Smooth muscle cell (in vitro differentiated cells): ENCODE measurements around the gene NR0B2. TPM values are rescaled to one million over a fixed set of nuclear protein-coding genes. Genes with fewer than 3 reads are reported as not detected.
"Not testable (repeated sequence)": the region's sequence is repeated elsewhere in the genome, so short reads cannot be mapped to it uniquely, and the experiment has no call there.

ENCODE experiments used
- DNase-seq: peaks from one replicate; lab custom pipeline; 2025; ENCODE audit not compliant: unreplicated experiment; lab: John Stamatoyannopoulos, UW
- H2AFZ ChIP-seq: fragments of 200-600 bp; sonication (generic); 2 replicates; pipeline ENCODE4 v1.6.0; 2016; ENCODE audit warnings: antibody characterized with exemption, low read depth, mild to moderate bottlenecking
- H3F3A ChIP-seq: fragments of 200-600 bp; sonication (generic); 2 replicates; pipeline ENCODE4 v1.6.0; 2017; ENCODE audit warnings: antibody characterized with exemption, low read depth
- H3K27ac ChIP-seq: fragments of 200-600 bp; sonication (generic); 2 replicates; pipeline ENCODE4 v1.5.1; 2016; ENCODE audit warnings: low read depth, mild to moderate bottlenecking
- H3K27me3 ChIP-seq: fragments of 200-600 bp; sonication (generic); 2 replicates; pipeline ENCODE4 v1.6.1; 2016; ENCODE audit warnings: low read depth, mild to moderate bottlenecking
- H3K36me3 ChIP-seq: fragments of 200-600 bp; sonication (generic); 2 replicates; pipeline ENCODE4 v1.5.1; 2016; ENCODE audit warnings: low read depth
- H3K4me1 ChIP-seq: fragments of 200-600 bp; sonication (generic); 2 replicates; pipeline ENCODE4 v1.5.1; 2016; ENCODE audit warnings: low read depth
- H3K4me2 ChIP-seq: fragments of 200-600 bp; sonication (generic); 2 replicates; pipeline ENCODE4 v1.6.0; 2016; ENCODE audit warnings: mild to moderate bottlenecking
- H3K4me3 ChIP-seq: fragments of 200-600 bp; sonication (generic); 2 replicates; pipeline ENCODE4 v1.5.1; 2016; ENCODE audit warnings: mild to moderate bottlenecking
- H3K79me2 ChIP-seq: fragments of 200-600 bp; sonication (generic); 2 replicates; pipeline ENCODE4 v1.6.0; 2016; ENCODE audit warnings: low read depth, mild to moderate bottlenecking
- H3K9ac ChIP-seq: fragments of 200-600 bp; sonication (generic); 2 replicates; pipeline ENCODE4 v1.6.0; 2016; ENCODE audit warnings: low read depth
- H3K9me3 ChIP-seq: fragments of 200-600 bp; sonication (generic); replicated peaks from 2 replicates; pipeline ENCODE4 v1.5.1; 2016; ENCODE audit warnings: low read depth
- H4K20me1 ChIP-seq: fragments of 200-600 bp; sonication (generic); 2 replicates; pipeline ENCODE4 v1.6.0; 2016; ENCODE audit warnings: low read depth
- CTCF ChIP-seq: fragments of 200-600 bp; sonication (generic); IDR thresholded peaks from 2 replicates; pipeline ENCODE4 v1.5.1; 2017; ENCODE audit warnings: borderline replicate concordance, mild to moderate bottlenecking, antibody characterized with exemption; ENCODE audit not compliant: insufficient read depth, poor library complexity, severe bottlenecking
- WGBS: methylation state at CpG from one replicate; pipeline ENCODE4 v1.1.7; 2016; ENCODE audit warnings: low lambda C conversion rate; 5-methylcytosine and 5-hydroxymethylcytosine counted together
- polyA plus RNA-seq: library from polyadenylated mRNA; unstranded; fragments of >200 nt; fragmentation: Nextera tagmentation; extraction: Ambion mirVana; gene quantifications from 2 replicates; pipeline ENCODE4 v1.2.1, GENCODE V29; 2016
- total RNA-seq: library from RNA; depleted of rRNA; stranded (reverse); fragments of >200 nt; gene quantifications from 2 replicates; pipeline ENCODE4 v1.2.3, GENCODE V29; 2014

NR0B2 gene
- total and polyA plus RNA-seq, 2 experiments from 2014 or later: not detected

GRCh38 chr1:26950602-26951001 is 36.8 kb upstream of the NR0B2 start:
- no peaks in the 10 kb centered on the region for H3K9me3 ChIP-seq
- H3K4me2 ChIP-seq: no peak overlapping the region
- DNase-seq: no peak
- H3K4me1 ChIP-seq: no peaks in the 10 kb centered on the region
- no peak overlapping the region for H3K4me3 ChIP-seq
- peaks cover 3% of the 10 kb centered on the region for H3F3A ChIP-seq
- no peaks in the 10 kb centered on the region for H3K36me3 ChIP-seq
- H3K27ac ChIP-seq: no peak overlapping the region
- H4K20me1 ChIP-seq: no peaks in the 10 kb centered on the region
- no peak overlapping the region for H3K9ac ChIP-seq
- no peak overlapping the region for H2AFZ ChIP-seq
- no peaks in the 10 kb centered on the region for H3K79me2 ChIP-seq
- WGBS: 86% methylated on average over 8 of the region's 8 CpGs
- H3K27me3 ChIP-seq: no peaks in the 10 kb centered on the region
- TF ChIP-seq CTCF: no peak

- TF ChIP-seq CTCF: no peak
- no peak overlapping the region for H3K4me2 ChIP-seq
- no peaks in the 10 kb centered on the region for H4K20me1 ChIP-seq
- H3F3A ChIP-seq: peaks cover 3% of the 10 kb centered on the region
- no peaks in the 10 kb centered on the region for H3K79me2 ChIP-seq
- no peak overlapping the region for H3K27ac ChIP-seq
- no peak overlapping the region for H3K4me3 ChIP-seq
- no peaks in the 10 kb centered on the region for H3K9me3 ChIP-seq
- H3K27me3 ChIP-seq: no peaks in the 10 kb centered on the region
- 92% methylated on average over 3 of the region's 3 CpGs for WGBS
- no peaks in the 10 kb centered on the region for H3K36me3 ChIP-seq
- H2AFZ ChIP-seq: no peak overlapping the region
- no peaks in the 10 kb centered on the region for H3K4me1 ChIP-seq
- H3K9ac ChIP-seq: no peak overlapping the region
- no peak for DNase-seq
Measured at GRCh38 chr1:26949926-26950319, 36.1 kb upstream of the NR0B2 start.

GRCh38 chr1:26949266-26949925 is 35.6 kb upstream of the NR0B2 start:
- no peaks in the 10 kb centered on the region for H3K27me3 ChIP-seq
- no peaks in the 10 kb centered on the region for H4K20me1 ChIP-seq
- no peaks in the 10 kb centered on the region for H3K36me3 ChIP-seq
- H3K4me2 ChIP-seq: no peak overlapping the region
- no peak overlapping the region for H2AFZ ChIP-seq
- H3K79me2 ChIP-seq: no peaks in the 10 kb centered on the region
- DNase-seq: no peak
- H3K9me3 ChIP-seq: no peaks in the 10 kb centered on the region
- peaks cover 3% of the 10 kb centered on the region for H3F3A ChIP-seq
- no peak overlapping the region for H3K27ac ChIP-seq
- H3K4me1 ChIP-seq: no peaks in the 10 kb centered on the region
- H3K9ac ChIP-seq: no peak overlapping the region
- H3K4me3 ChIP-seq: no peak overlapping the region
- TF ChIP-seq CTCF: no peak
- 93% methylated on average over 1 of the region's 1 CpG for WGBS

- H3K27me3 ChIP-seq, H3K79me2 ChIP-seq, H4K20me1 ChIP-seq, H3F3A ChIP-seq, H3K9me3 ChIP-seq, H3K4me1 ChIP-seq, DNase-seq, H3K4me2 ChIP-seq, H3K4me3 ChIP-seq, H2AFZ ChIP-seq, H3K27ac ChIP-seq, H3K36me3 ChIP-seq, H3K9ac ChIP-seq: not testable (repeated sequence)
- 96% methylated on average over 16 of the region's 16 CpGs for WGBS
Measured at GRCh38 chr1:26948725-26949057, 34.9 kb upstream of the NR0B2 start.
